Endothelial cell of umbilical vein (primary cell): ENCODE results near the gene REG3A. TPM values are rescaled to one million over a fixed set of nuclear protein-coding genes. Genes with fewer than 3 reads are reported as not detected.

Experiments used
- BruUV-seq: library from RNA; stranded (reverse); fragments of 400-500 nt; replicated peaks from 2 replicates; lab custom pipeline; 2021; lab: Mats Ljungman, UMichigan
- CTCF ChIA-PET: fragments of 300-600, 350-600 bp; sonication (Branson Sonifier 250); formaldehyde crosslinking; loops from one replicate; lab custom pipeline; 2021; ENCODE audit warnings: antibody characterized with exemption, inconsistent platforms; lab: Charles Lee
- POLR2A ChIA-PET: fragments of 300-600, 350-600 bp; sonication (Branson Sonifier 250); formaldehyde crosslinking; loops from one replicate; lab custom pipeline; 2021; ENCODE audit warnings: antibody characterized with exemption, inconsistent platforms; lab: Charles Lee
- DNase-seq: peaks from one replicate; pipeline ENCODE4 v3.0.0-alpha.2; 2011; ENCODE audit warnings: low read depth, low spot score
- FAIRE-seq: peaks from 2 replicates; lab custom pipeline; 2011; peaks lifted over from hg19 to GRCh38; lab: Jason Lieb, UNC
- H2AFZ ChIP-seq: 2 replicates; pipeline ENCODE4 v1.6.0; 2012; ENCODE audit warnings: low read depth, low read length, control low read depth, inconsistent platforms
- H3K27ac ChIP-seq: 2 replicates; pipeline ENCODE4 v1.5.1; 2011; ENCODE audit warnings: low read depth, mild to moderate bottlenecking, control low read depth, low read length, moderate library complexity; ENCODE audit not compliant: insufficient read depth
- H3K27me3 ChIP-seq, 2 experiments: 2 replicates each; pipeline versions ENCODE4 v1.6.0 to v1.6.1; 2011; ENCODE audit warnings: low read length in 2 of 2, mixed read lengths in 1 of 2; ENCODE audit not compliant: control insufficient read depth in 2 of 2, insufficient read depth in 2 of 2
- H3K36me3 ChIP-seq, 2 experiments: 2 replicates in 1 of 2; 3 replicates in 1 of 2; pipeline ENCODE4 v1.5.1; 2011; ENCODE audit warnings: low read length in 2 of 2, mild to moderate bottlenecking in 1 of 2, moderate library complexity in 1 of 2; ENCODE audit not compliant: control insufficient read depth in 2 of 2, insufficient read depth in 2 of 2; ENCODE audit errors: extremely low read depth in 1 of 2
- H3K4me1 ChIP-seq: 3 replicates; pipeline ENCODE4 v1.5.1; 2011; ENCODE audit warnings: mild to moderate bottlenecking, low read length; ENCODE audit not compliant: control insufficient read depth, insufficient read depth; ENCODE audit errors: extremely low read depth
- H3K4me2 ChIP-seq: 2 replicates; pipeline ENCODE4 v1.6.1; 2011; ENCODE audit warnings: low read length, control low read depth, mixed read lengths; ENCODE audit not compliant: insufficient read depth
- H3K4me3 ChIP-seq, 3 experiments: fragments of 200-600 bp in 1 of 3; sonication (generic), shearing (Covaris generic) in 1 of 3; replicated peaks in 1 of 3; 2 replicates each; pipeline ENCODE4 v1.5.1; 2011 to 2016; ENCODE audit warnings: control low read depth in 3 of 3, low read length in 3 of 3, mild to moderate bottlenecking in 2 of 3, inconsistent platforms in 1 of 3, low read depth in 1 of 3, moderate library complexity in 1 of 3; ENCODE audit not compliant: insufficient read depth in 1 of 3
- H3K79me2 ChIP-seq: 2 replicates; pipeline ENCODE4 v1.6.0; 2012; ENCODE audit warnings: low read length, inconsistent platforms; ENCODE audit not compliant: control insufficient read depth, insufficient read depth
- H3K9ac ChIP-seq: replicated peaks from 2 replicates; pipeline ENCODE3; 2011; ENCODE audit warnings: low read length, control low read depth; ENCODE audit not compliant: insufficient read depth; ENCODE audit errors: extremely low read depth
- H3K9me1 ChIP-seq: replicated peaks from 3 replicates; pipeline ENCODE4 v1.6.0; 2011; ENCODE audit warnings: mild to moderate bottlenecking, low read length; ENCODE audit not compliant: control insufficient read depth, insufficient read depth; ENCODE audit errors: extremely low read depth
- H3K9me3 ChIP-seq: replicated peaks from 2 replicates; pipeline ENCODE4 v1.5.1; 2012; ENCODE audit warnings: low read length, inconsistent platforms; ENCODE audit not compliant: control insufficient read depth, insufficient read depth
- H4K20me1 ChIP-seq: replicated peaks from 2 replicates; pipeline ENCODE3; 2011; ENCODE audit warnings: mild to moderate bottlenecking, low read length; ENCODE audit not compliant: control insufficient read depth, insufficient read depth; ENCODE audit errors: extremely low read depth
- CTCF ChIP-seq, 2 donors: IDR thresholded peaks; 1 replicate in 1 of 2; 2 replicates in 1 of 2; pipeline ENCODE4 v1.5.1; 2011; ENCODE audit warnings: low read length in 2 of 2, mild to moderate bottlenecking in 2 of 2, moderate library complexity in 2 of 2, control low read depth in 1 of 2, inconsistent platforms in 1 of 2, low read depth in 1 of 2; ENCODE audit not compliant: insufficient read depth in 1 of 2; ENCODE audit errors: extremely low read depth in 1 of 2
- EZH2 ChIP-seq: IDR thresholded peaks from 2 replicates; pipeline ENCODE4 v1.6.1; 2012; ENCODE audit warnings: borderline replicate concordance, low read depth, mild to moderate bottlenecking, moderate library complexity, low read length, inconsistent platforms; ENCODE audit not compliant: severe bottlenecking
- FOS ChIP-seq: IDR thresholded peaks from 2 replicates; pipeline ENCODE4 v1.6.1; 2011; ENCODE audit warnings: mild to moderate bottlenecking, low read length, moderate library complexity, borderline replicate concordance; ENCODE audit not compliant: insufficient read depth
- JUN ChIP-seq: IDR thresholded peaks from 2 replicates; pipeline ENCODE4 v1.6.1; 2011; ENCODE audit warnings: borderline replicate concordance, low read depth; ENCODE audit not compliant: insufficient read length, insufficient read depth
- MAX ChIP-seq: IDR thresholded peaks from 2 replicates; pipeline ENCODE4 v1.6.1; 2011; ENCODE audit not compliant: insufficient read depth, insufficient read length
- dilution Hi-C: fragments of 300-500 bp; cut with MboI; formaldehyde crosslinking; loops from one replicate; pipeline ENCODE4 v1.15.0; 2019; ENCODE audit warnings: low sequenced_read_pairs; ENCODE audit not compliant: extremely low pct_ligation_motif_present
- intact Hi-C: fragments of 100-400 bp; cut with micrococcal nuclease; formaldehyde crosslinking; loops from one replicate; pipeline ENCODE4 v1.10.0; 2022
- polyA plus RNA-seq, 4 experiments: library from polyadenylated mRNA; depleted of rRNA in 3 of 4; stranded (reverse) in 3 of 4; unstranded in 1 of 4; fragments of >200 nt; gene quantifications; 2 replicates each; pipeline versions ENCODE4 v1.2.1 to v1.2.3, GENCODE V29; 2011 to 2012; ENCODE audit warnings: missing spikeins in 1 of 4
- total RNA-seq: library from RNA; stranded (reverse); gene quantifications from 2 replicates; pipeline ENCODE4 v1.2.3, GENCODE V29; 2021

Gene REG3A
- total and polyA plus RNA-seq, 2 donors (not counting 3 experiments of a cell fraction or from before 2014, with no cell fraction given): not detected

GRCh38 chr2:79178076-79178674, 18.6 kb upstream of the REG3A start:
- BruUV-seq: no TSS peak
- no peak for DNase-seq

GRCh38 chr2:79171348-79171958, 11.9 kb upstream of the REG3A start:
- dilution Hi-C loops (no loop called here), intact Hi-C loops (no loop called here)
- no peak overlapping the region for H3K4me2 ChIP-seq
- H3K27me3 ChIP-seq: no peaks in the 10 kb centered on the region
- no peak overlapping the region for H3K4me3 ChIP-seq
- H2AFZ ChIP-seq: no peak overlapping the region
- H3K9me3 ChIP-seq: peaks cover 4% of the 10 kb centered on the region
- TF ChIP-seq CTCF (IDR thresholded peaks at IDR 0.05; ENCODE audit: extremely low read depth in 1 of 2, insufficient read depth in 1 of 2, low read depth in 1 of 2, low read length in 2 of 2): no peak
- TF ChIP-seq JUN: no peak
- DNase-seq (no peak), FAIRE-seq (no peak)
- POLR2A ChIA-PET: no interaction called here
- H3K4me1 ChIP-seq: no peaks in the 10 kb centered on the region
- H3K9me1 ChIP-seq: no peaks in the 10 kb centered on the region
- no peaks in the 10 kb centered on the region for H3K36me3 ChIP-seq
- H4K20me1 ChIP-seq: no peaks in the 10 kb centered on the region
- H3K27ac ChIP-seq: no peak overlapping the region
- CTCF ChIA-PET: no interaction called here
- BruUV-seq: no TSS peak
- H3K79me2 ChIP-seq: no peaks in the 10 kb centered on the region
- no peak overlapping the region for H3K9ac ChIP-seq

More at GRCh38 chr2:79178076-79178674, 18.6 kb upstream of the REG3A start:
- H2AFZ ChIP-seq: no peak overlapping the region
- H3K27ac ChIP-seq: no peak overlapping the region
- no peak overlapping the region for H3K9ac ChIP-seq
- FAIRE-seq: no peak
- no peaks in the 10 kb centered on the region for H3K79me2 ChIP-seq
- H3K4me2 ChIP-seq: no peak overlapping the region
- dilution Hi-C loops (no loop called here), intact Hi-C loops (no loop called here)
- no peak overlapping the region for H3K4me3 ChIP-seq
- ChIA-PET POLR2A (no interaction called here), CTCF (no interaction called here)
- no peaks in the 10 kb centered on the region for H4K20me1 ChIP-seq
- TF ChIP-seq JUN: no peak
- TF ChIP-seq FOS: no peak
- no peak for TF ChIP-seq MAX
- TF ChIP-seq EZH2: no peak
- no peaks in the 10 kb centered on the region for H3K27me3 ChIP-seq
- no peaks in the 10 kb centered on the region for H3K9me1 ChIP-seq
- peaks cover 4% of the 10 kb centered on the region for H3K9me3 ChIP-seq
- H3K36me3 ChIP-seq: no peaks in the 10 kb centered on the region
- no peaks in the 10 kb centered on the region for H3K4me1 ChIP-seq
